Nephron progenitor cell (in vitro differentiated cells): ENCODE data around the gene NPTXR.
A peak's percentile ranks its signal among the peaks of the same experiment; 100 is the strongest.

Experiments used
- DNase-seq: peaks from one replicate; pipeline ENCODE4 v3.0.0; 2021
- H3K27ac Mint-ChIP-seq: 2 replicates; pipeline ENCODE4 v1.8.0; 2021; ENCODE audit warnings: mild to moderate bottlenecking, moderate library complexity, mixed read lengths
- H3K27me3 Mint-ChIP-seq: 2 replicates; pipeline ENCODE4 v1.8.0; 2021; ENCODE audit warnings: mild to moderate bottlenecking, low read depth, mixed read lengths; ENCODE audit not compliant: poor library complexity
- H3K36me3 Mint-ChIP-seq: 2 replicates; pipeline ENCODE4 v1.8.0; 2021; ENCODE audit warnings: low read depth, mixed read lengths
- H3K4me1 Mint-ChIP-seq: 2 replicates; pipeline ENCODE4 v1.8.0; 2021; ENCODE audit warnings: mixed read lengths
- H3K4me3 Mint-ChIP-seq: 2 replicates; pipeline ENCODE4 v1.8.0; 2021; ENCODE audit warnings: mild to moderate bottlenecking, moderate library complexity, mixed read lengths
- H3K9me3 Mint-ChIP-seq: 2 replicates; pipeline ENCODE4 v1.8.0; 2021; ENCODE audit warnings: mild to moderate bottlenecking, moderate library complexity, mixed read lengths
- TF ChIP-seq, protein P1 (sequence below): fragments of 200-600 bp; sonication (generic); IDR thresholded peaks from 2 replicates; pipeline ENCODE4 v1.5.0; 2021; ENCODE audit warnings: antibody characterized with exemption

Gene NPTXR

DNA sequence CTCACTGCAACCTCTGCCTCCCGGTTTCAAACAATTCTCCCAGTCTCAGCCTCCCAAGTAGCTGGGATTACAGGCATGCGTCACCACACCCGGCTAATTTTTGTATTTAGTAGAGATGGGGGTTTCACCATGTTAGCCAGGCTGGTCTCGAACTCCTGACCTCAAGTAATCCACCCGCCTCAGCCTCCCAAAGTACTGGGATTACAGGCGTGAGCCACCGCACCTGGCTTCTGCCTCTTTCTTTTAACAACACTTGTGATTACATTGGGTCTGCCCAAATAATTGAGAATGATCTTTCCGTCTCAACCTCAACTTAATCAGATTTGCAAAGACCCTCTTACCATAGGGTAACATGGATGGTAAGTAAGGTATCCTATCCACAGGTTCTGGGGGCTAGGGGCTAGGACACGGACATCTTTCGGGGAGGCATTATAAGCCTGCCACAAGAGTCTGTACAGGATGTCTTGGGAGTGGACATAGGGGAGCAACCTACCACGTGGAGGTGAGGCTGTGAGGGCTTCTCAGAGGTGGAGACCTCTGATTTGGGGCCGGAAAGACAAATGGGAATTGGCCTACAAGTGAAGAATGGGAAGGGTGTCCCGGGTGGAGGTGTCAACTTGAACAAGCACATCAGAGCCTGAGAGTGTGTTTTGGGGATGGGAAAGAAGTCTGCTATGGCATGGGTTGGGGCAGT, 30.8 kb upstream of the NPTXR start:
- TF ChIP-seq, protein P1, sequence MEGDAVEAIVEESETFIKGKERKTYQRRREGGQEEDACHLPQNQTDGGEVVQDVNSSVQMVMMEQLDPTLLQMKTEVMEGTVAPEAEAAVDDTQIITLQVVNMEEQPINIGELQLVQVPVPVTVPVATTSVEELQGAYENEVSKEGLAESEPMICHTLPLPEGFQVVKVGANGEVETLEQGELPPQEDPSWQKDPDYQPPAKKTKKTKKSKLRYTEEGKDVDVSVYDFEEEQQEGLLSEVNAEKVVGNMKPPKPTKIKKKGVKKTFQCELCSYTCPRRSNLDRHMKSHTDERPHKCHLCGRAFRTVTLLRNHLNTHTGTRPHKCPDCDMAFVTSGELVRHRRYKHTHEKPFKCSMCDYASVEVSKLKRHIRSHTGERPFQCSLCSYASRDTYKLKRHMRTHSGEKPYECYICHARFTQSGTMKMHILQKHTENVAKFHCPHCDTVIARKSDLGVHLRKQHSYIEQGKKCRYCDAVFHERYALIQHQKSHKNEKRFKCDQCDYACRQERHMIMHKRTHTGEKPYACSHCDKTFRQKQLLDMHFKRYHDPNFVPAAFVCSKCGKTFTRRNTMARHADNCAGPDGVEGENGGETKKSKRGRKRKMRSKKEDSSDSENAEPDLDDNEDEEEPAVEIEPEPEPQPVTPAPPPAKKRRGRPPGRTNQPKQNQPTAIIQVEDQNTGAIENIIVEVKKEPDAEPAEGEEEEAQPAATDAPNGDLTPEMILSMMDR, result no peak
- H3K4me3 Mint-ChIP-seq, result peak overlapping the region; percentile 55
- no peak for DNase-seq
- H3K9me3 Mint-ChIP-seq, result peaks cover 5% of the 10 kb centered on the region
- H3K36me3 Mint-ChIP-seq, result no peaks in the 10 kb centered on the region
- H3K4me1 Mint-ChIP-seq, result peaks cover 34% of the 10 kb centered on the region
- H3K27ac Mint-ChIP-seq, result no peak overlapping the region
- peaks cover 54% of the 10 kb centered on the region for H3K27me3 Mint-ChIP-seq

DNA sequence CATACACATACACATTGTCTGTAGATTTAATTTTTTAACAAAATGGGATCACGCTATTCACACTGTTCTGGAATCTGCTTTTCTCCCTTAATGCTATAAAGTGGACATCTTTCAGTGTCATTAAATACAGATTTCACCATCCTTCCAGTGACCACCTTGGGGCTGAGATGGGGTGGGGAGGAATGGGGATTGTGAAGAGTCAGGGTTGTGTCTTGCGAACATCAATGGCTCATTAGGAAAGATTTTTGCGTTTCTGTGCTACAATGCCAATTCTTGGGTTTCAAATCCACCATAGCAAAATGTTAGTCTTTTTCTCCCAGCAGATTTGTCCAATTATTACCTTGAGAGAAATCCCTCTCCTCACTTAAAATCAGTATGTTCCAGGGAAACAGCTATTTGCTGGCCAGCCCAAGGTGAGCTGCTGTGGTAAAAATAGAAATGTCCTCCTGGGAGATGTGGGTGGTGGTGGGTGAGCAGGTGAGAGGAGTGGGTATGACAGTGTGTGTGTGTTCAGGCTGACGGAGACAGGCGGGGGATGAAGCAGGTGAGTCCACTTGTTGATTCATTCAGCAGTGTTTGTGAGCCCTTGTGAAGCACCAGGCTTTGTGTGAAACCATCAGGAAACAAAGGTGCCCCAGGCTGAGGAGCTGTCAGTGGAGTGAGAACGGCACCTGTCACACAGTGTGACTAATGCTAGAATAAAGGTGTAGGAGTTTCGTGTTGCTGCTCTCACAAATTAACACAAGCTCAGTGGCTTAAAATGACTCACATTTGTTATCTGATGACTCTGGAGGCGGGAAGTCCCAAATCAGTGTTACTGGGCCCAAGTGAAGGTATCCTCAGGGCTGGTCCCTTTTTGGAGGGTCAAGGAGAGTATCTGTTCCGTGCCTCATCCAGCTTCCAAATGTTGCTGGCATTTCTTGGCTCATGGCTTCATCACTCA, 29.9 kb upstream of the NPTXR start:
- Mint-ChIP-seq H3K27ac (no peak overlapping the region), H3K4me3 (peak overlapping the region; percentile 95), H3K4me1 (peaks cover 43% of the 10 kb centered on the region), H3K27me3 (peaks cover 50% of the 10 kb centered on the region), H3K9me3 (peaks cover 5% of the 10 kb centered on the region), H3K36me3 (peaks cover 1% of the 10 kb centered on the region)
- TF ChIP-seq, protein P1, result no peak
- DNase-seq, result no peak

DNA sequence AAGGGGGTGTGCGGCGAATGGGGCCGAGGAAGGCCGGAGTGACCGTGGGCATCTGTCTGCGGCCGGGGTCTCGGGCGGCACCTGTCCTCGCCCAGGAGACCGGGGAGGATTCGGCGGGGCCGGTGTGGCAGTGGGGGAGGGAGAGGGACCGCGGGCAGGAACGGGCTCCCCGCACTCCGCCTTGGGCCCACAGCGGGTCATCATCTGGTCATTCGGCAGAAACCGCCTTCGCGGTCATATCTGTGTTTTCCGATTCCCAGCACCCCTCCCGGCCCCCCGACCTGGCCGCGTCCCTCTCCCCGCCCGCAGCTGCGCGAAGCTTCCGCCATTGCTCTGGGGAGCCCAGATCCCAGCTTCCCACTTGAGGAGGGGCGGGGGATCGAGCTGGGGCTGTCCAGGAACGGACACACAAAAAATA, 29.0 kb upstream of the NPTXR start:
- TF ChIP-seq, protein P1, result no peak
- Mint-ChIP-seq H3K36me3 (peaks cover 8% of the 10 kb centered on the region), H3K4me3 (peak overlapping the region; percentile 95), H3K4me1 (peaks cover 52% of the 10 kb centered on the region), H3K27ac (peak overlapping the region; percentile 99), H3K9me3 (peaks cover 5% of the 10 kb centered on the region), H3K27me3 (peaks cover 43% of the 10 kb centered on the region)
- DNase-seq, result peak; percentile 72

DNA sequence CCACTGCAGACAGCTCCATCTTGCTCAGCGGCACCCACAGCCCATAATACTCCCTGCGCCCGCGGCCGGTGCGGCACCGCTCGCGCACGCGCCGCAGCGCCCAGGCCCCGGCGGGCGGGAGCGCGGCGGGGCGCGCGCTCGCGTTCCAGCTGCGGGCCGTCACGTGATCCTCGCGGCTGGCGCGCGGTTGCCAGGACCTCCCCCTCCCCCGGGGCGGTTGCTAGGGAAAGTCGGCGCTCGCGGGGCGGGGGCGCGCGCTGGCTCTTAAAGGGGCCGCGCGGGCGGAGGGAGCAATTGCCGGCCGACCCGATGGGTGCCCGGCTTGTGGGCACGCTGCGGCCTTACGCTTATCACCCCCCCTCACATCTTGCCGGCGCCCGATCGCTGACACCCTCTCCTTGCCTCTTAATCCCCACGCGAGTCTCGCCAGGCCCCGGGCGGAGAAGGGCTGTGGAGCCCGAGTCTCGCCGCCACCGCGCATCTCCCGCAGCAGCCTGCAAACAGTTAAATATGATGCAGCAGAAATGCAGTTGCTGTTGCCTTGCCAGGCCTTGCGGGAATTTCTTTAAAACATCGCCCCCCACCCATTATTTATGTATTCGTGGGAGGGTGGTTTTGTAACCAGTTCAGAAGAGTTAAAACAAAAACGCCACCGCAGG, 28.5 kb upstream of the NPTXR start, which contains the start of gene CBX6:
TSS of gene CBX6 (minus strand) at position 45 of the 659 bp plus-strand sequence. CDS start at position 19, 26 bp downstream.
- peaks cover 5% of the 10 kb centered on the region for H3K9me3 Mint-ChIP-seq
- peak; percentile 98 for DNase-seq
- H3K4me1 Mint-ChIP-seq, result peaks cover 53% of the 10 kb centered on the region
- H3K36me3 Mint-ChIP-seq, result peaks cover 8% of the 10 kb centered on the region
- TF ChIP-seq, protein P1, result no peak
- peak within 1 kb of the TSS; percentile 95 for H3K4me3 Mint-ChIP-seq
- peaks cover 41% of the 10 kb centered on the region for H3K27me3 Mint-ChIP-seq
- peak within 1 kb of the TSS; percentile 99 for H3K27ac Mint-ChIP-seq

DNA sequence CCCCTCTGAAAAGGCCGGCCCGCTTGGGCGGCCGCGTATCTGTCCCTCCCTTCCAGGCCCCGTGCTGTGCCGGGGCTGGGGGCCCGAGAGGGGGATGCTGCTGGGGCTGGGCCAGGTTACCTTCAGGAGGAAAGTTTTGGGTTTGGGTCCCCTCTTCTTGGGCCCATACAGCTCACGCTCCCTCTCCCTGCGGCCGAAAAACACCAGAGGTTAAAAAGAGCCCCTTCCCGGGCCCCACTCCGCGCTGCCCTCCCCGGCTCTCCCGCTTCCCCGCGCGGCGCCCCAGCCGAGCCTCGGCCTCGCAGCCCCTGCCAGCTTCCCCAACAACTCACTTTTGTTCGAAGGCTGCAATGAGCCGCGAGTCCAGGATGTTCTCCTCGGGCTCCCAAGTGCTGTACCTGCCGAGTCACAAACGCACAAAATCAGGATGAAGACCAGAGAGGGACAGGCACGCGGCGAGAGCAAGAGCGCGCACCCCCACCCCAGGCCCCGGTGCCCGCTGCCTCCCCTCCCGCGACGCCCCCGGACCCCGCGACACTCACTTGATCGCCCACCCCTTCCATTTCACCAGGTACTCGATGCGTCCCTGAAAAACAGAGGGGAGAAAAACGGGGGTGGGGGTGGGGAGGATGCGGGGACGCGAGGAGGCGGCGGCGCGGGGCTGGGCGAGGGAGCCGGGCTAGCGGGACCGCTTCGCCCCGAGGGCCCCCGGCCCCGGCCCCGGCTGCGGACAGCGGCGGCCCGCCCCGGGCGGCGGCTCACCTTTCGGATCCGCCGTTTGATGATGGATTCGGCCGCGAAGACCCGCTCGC, 27.7 kb upstream of the NPTXR start:
- Mint-ChIP-seq H3K4me3 (peak overlapping the region; percentile 95), H3K4me1 (peaks cover 53% of the 10 kb centered on the region), H3K27me3 (peaks cover 35% of the 10 kb centered on the region), H3K9me3 (no peaks in the 10 kb centered on the region), H3K27ac (no peak overlapping the region), H3K36me3 (peaks cover 8% of the 10 kb centered on the region)
- peak; percentile 45 for DNase-seq
- TF ChIP-seq, protein P1, result no peak
